Hindlimb muscle (tissue), 1 donor: ENCODE data around the gene ZNF416. TPM values are rescaled to one million over a fixed set of nuclear protein-coding genes. Genes with fewer than 3 reads are reported as not detected.

Experiments used
- DNase-seq: peaks from one replicate; pipeline ENCODE4 v3.0.0-alpha.2; 2013
- polyA plus RNA-seq: library from polyadenylated mRNA; unstranded; fragments of 120-200 nt; gene quantifications from one replicate; pipeline ENCODE4 v1.2.1, GENCODE V29; 2013; ENCODE audit not compliant: insufficient read length

Gene ZNF416
- polyA plus RNA-seq, result 5.2 TPM

- peak; percentile 98 for DNase-seq
Measured at GRCh38 chr19:57578487-57579205, at the start of gene ZNF416. Gene ZNF416, minus strand, starts transcription at chr19:57578911. Its CDS starts 207 bp downstream, at chr19:57578704.

GRCh38 chr19:57623091-57623490, 44.4 kb upstream of the ZNF416 start:
- no peak for DNase-seq

- DNase-seq, result no peak
Measured at GRCh38 chr19:57620673-57621348, 42.1 kb upstream of the ZNF416 start.

- DNase-seq, result no peak
Measured at GRCh38 chr19:57615346-57615745, 36.6 kb upstream of the ZNF416 start.

GRCh38 chr19:57613941-57614743, 35.4 kb upstream of the ZNF416 start, which contains the start of gene ZNF134:
Gene ZNF134, plus strand, starts transcription at chr19:57614242. Its CDS starts 5,227 bp downstream, at chr19:57619469.
- DNase-seq, result peak; percentile 93

GRCh38 chr19:57611113-57611512, 32.4 kb upstream of the ZNF416 start:
- DNase-seq, result no peak

GRCh38 chr19:57606931-57607330, 28.2 kb upstream of the ZNF416 start:
- DNase-seq, result no peak

- DNase-seq, result peak; percentile 93
Measured at GRCh38 chr19:57599761-57600383, 21.2 kb upstream of the ZNF416 start, which contains the start of gene ZNF530. Gene ZNF530, plus strand, starts transcription at chr19:57599885. Its CDS starts 4,461 bp downstream, at chr19:57604346.

- DNase-seq, result no peak
Measured at GRCh38 chr19:57599377-57599760, 20.7 kb upstream of the ZNF416 start.

GRCh38 chr19:57587529-57587928, 8.8 kb upstream of the ZNF416 start:
- DNase-seq, result no peak

- peak; percentile 92 for DNase-seq
Measured at GRCh38 chr19:57583521-57584416, 5.1 kb upstream of the ZNF416 start, which contains the start of gene ZIK1. Gene ZIK1, plus strand, starts transcription at chr19:57584145. Its CDS starts 212 bp downstream, at chr19:57584357.

GRCh38 chr19:57583104-57583520, 4.4 kb upstream of the ZNF416 start:
- no peak for DNase-seq

- DNase-seq, result no peak
Measured at GRCh38 chr19:57576661-57577060, 2.0 kb downstream of the ZNF416 start.

GRCh38 chr19:57572415-57572947, 6.2 kb downstream of the ZNF416 start:
- DNase-seq, result no peak

GRCh38 chr19:57570707-57571106, 8.0 kb downstream of the ZNF416 start:
- DNase-seq, result no peak

GRCh38 chr19:57566396-57567265, 12.1 kb downstream of the ZNF416 start:
- no peak for DNase-seq

- DNase-seq, result no peak
Measured at GRCh38 chr19:57563547-57563946, 15.2 kb downstream of the ZNF416 start.

- DNase-seq, result no peak
Measured at GRCh38 chr19:57560049-57560491, 18.6 kb downstream of the ZNF416 start.

GRCh38 chr19:57559404-57560025, 19.2 kb downstream of the ZNF416 start, which contains the start of gene ZNF550:
Gene ZNF550, minus strand, starts transcription at chr19:57559863. Its CDS starts 181 bp downstream, at chr19:57559682.
- DNase-seq, result peak; percentile 93
